Omental fat pad (tissue), 4 donors: ENCODE measurements around the gene OGDH. TPM values are rescaled to one million over a fixed set of nuclear protein-coding genes. Genes with fewer than 3 reads are reported as not detected.

Experiments
- ATAC-seq: fragments of 150-250 bp; one replicate; pipeline ENCODE4 v1.9.1; 2016; ENCODE audit warnings: mild to moderate bottlenecking, moderate library complexity; ENCODE audit not compliant: low FRiP score
- DNase-seq: peaks from one replicate; pipeline ENCODE4 v3.0.0-alpha.2; 2019; ENCODE audit warnings: low spot score
- total RNA-seq, 4 donors: library from RNA; depleted of rRNA; stranded (reverse); fragments of >200 nt; gene quantifications; one replicate each; pipeline ENCODE4 v1.1.0, GENCODE V29; 2016
- TF ChIP-seq, protein P1 (sequence below), 3 donors: fragments of 450-650 bp; IDR thresholded peaks; one replicate each; pipeline ENCODE4 v1.5.1; 2016 to 2017; ENCODE audit warnings: antibody characterized with exemption in 3 of 3, mild to moderate bottlenecking in 3 of 3, moderate library complexity in 2 of 3

OGDH gene
- total RNA-seq, 4 donors from 2014 or later = 75.4 to 91.0 (median 82.0) TPM

DNA sequence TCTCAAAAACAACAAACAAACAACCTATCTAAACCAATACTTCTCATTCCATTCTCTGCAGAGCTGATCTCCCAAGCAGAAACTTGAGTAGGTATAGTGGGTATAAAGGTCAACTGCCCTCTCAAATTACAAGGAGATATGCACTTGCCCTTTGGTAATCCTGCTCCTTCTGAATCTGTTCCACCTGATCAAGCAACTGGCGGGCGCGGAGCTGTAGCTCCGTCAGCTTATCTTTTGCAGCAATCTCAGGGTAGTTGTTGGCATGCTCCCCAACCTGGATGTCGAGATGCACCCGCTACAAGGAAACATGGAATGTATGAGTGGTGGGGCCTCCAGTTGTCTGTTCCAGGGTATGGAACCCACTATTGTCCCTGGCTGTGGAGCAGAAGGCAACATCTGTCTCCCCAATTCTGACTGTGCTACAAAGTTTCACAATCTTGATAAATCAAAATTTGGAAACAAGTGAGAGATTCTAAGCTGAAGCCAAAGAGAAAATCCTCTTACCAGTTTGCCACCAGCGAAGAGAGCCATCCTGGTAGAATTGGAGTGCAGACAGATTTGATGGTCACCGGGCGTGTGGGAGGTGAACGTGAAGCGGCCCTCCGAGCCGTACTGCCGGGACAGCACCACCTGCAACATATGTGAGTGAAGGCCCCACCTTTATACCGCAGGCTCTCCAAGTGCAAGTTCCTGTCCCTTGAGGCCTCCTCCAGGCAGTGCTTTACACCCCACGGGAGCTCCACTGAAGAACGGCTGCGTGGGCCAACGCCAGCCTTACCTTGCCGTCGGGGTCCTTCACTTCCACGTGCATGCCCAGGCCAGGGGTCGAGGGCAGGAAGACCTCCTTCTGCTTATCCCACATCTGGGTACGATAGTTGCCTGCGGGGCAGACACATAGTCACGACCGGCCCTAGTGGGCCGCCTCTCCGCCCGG, 25.2 kb upstream of the OGDH start:
- no peak for DNase-seq
- TF ChIP-seq, protein P1, sequence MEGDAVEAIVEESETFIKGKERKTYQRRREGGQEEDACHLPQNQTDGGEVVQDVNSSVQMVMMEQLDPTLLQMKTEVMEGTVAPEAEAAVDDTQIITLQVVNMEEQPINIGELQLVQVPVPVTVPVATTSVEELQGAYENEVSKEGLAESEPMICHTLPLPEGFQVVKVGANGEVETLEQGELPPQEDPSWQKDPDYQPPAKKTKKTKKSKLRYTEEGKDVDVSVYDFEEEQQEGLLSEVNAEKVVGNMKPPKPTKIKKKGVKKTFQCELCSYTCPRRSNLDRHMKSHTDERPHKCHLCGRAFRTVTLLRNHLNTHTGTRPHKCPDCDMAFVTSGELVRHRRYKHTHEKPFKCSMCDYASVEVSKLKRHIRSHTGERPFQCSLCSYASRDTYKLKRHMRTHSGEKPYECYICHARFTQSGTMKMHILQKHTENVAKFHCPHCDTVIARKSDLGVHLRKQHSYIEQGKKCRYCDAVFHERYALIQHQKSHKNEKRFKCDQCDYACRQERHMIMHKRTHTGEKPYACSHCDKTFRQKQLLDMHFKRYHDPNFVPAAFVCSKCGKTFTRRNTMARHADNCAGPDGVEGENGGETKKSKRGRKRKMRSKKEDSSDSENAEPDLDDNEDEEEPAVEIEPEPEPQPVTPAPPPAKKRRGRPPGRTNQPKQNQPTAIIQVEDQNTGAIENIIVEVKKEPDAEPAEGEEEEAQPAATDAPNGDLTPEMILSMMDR (IDR thresholded peaks at IDR 0.05) = no peak
- ATAC-seq = no peak

DNA sequence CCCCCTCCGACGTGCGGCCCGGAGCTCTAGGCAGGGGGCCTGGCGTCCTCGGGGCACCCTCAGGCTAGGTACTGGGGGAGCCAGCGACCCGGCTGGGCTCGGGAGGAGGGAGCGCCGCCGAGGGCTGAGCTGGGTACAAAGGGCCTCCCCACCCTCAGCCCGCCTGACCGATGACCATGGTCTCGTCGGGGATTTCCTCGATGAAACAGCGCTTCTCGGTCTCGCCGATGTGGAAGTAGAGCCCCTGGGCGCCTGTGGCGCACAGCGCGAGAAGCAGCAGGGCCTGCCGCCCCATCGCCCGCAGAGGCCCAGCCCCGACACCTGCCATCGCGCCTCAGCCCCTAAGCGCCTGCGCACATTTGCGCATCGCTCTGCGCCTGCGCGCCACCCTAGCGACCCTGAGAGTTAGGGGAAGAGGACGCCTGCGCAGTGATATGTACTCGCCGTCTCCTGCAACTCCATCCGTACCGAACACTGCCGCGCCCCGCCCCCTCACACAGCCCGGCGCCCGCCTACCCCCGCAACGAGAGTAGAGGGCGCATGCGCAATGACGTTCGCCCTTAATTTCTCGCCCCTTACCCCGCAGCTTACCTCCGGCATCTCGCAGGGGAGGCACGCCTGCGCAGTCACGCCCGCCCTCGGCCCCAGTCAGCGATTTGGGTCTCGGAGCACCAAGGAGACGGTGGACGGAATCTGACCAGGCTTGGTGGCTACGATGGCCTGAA, 24.4 kb upstream of the OGDH start, which contains the start of gene TMED4:
TSS of gene TMED4 (minus strand) at position 353 of the 725 bp plus-strand sequence. CDS start at position 328, 25 bp downstream.
- DNase-seq (peak; percentile 99), ATAC-seq (peak; percentile 100)
- TF ChIP-seq, protein P1 (IDR thresholded peaks at IDR 0.05) = no peak

DNA sequence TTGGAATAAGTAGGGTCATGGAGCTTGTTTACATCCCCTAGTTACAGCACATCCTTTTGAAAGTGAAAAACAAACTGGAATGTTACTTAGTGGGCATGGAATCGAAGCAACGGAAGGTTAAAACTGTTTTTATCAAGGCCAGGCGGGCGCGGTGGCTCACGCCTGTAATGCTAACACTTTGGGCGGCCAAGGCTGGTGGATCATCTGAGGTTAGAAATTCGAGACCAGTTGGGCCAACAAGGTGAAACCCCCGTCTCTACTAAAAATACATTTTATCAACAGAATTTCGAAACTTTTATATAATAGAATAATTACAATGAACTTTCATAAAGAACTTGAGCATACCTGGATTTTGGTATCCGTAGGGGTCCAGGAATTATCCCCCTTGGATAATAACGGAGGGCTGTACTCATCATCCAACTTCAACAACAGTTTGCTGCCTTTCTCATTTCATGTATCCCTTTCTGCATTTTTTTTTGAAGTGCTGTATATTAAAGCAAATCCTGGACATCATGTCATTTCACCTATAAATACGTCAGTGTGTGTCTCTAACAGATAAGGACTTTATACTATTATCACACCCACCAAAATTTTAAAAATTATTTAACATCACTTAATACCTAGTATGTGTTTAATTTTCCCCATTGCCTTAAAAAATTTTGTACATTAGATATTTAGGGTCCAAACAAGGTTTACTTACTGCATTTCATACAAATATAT, 23.1 kb upstream of the OGDH start:
- TF ChIP-seq, protein P1 (IDR thresholded peaks at IDR 0.05) = no peak

DNA sequence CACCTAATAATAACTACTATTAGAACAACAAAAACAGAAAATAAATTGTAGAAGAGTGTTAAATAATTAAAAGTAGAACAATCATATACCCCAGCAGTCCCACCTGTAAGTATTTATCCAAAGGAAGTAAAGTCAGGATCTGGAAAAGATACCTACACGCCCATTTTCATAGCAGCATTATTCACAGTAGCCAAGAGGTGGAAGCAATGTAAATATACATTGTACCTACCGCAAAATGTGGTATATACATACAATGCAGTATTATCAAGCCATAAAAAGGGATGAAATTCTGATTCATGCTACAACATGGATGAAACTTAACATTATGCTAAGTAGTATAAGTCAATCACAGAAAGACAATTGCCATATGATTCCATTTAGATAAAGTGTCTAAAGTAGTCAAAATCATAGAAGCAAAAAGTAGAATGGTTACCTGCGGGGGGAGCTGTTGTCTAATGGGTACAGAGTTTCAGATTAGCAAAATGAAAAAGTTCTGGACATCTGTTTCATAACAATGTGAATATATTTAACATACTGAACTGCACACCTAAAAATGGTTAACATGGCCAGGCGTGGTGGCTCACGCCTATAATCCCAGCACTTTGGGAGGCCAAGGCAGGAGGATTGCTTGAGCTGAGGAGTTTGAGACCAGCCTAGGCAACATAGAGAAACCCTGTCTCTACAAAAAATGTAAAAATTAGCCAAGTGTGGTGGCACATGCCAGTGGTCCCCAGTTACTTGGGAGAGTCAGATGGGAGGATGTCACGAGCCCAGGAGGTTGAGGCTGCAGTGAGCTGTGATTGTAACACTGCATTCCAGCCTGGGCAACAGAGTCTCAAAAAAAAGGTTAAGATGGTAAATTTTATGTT, 18.4 kb upstream of the OGDH start:
- ATAC-seq (peak; percentile 54), DNase-seq (peak; percentile 28)
- TF ChIP-seq, protein P1 (IDR thresholded peaks at IDR 0.05) = no peak

More for the DNA sequence above, 23.1 kb upstream of the OGDH start:
- ATAC-seq (no peak), DNase-seq (no peak)

DNA sequence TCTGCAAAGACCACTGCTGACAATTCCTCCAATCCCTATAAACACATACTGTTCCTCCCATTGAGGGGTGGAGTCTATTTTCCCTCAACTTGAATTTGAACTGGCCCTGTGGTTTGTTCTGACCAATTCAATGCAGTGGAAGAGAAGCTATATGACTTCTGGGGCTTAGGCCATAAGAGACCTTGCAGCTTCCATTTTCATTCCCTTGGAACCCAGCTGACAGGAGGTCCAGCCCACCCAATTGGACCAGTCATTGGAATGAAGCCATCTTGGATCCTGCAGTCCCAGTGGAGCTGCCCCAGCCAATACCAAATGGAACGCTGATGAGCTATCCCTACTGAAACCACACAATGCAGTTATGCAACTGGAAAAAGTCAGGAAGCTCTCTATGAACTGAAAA, 15.5 kb upstream of the OGDH start:
- ATAC-seq (no peak), DNase-seq (no peak)
- TF ChIP-seq, protein P1 (IDR thresholded peaks at IDR 0.05) = no peak
